ENCODE measurements around the gene FGF11. TPM values are rescaled to one million over a fixed set of nuclear protein-coding genes. Genes with fewer than 3 reads are reported as not detected.

The FGF11 gene
- total and polyA plus RNA-seq, 8 donors, result 0.97 to 2.8 (median 2.3) TPM

DNA sequence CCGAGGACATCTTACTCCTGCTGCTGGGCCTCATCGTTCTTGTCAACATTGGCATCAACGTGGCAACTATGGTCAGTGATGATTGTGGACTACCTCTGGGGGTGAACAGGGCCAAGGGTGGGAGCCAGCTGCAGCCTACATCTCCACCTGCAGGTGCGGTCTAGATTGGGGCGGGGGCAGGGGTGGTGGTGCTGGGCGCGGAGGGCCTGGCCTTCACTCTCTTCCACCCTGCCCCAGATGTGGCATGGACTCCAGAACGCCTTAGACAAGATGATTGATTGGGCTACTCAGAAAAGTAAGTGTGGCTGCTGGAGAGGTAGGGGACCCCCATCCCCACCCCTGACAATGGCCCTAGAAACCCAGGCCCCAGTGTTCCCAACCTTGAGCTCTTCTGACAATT lies 13.6 kb upstream of the FGF11 start:
- DNase-seq, result peak in 1 of 4 donors; percentile 41
- H3K4me3 ChIP-seq, result no peak overlapping the region
- H3K36me3 ChIP-seq, result no peaks in the 10 kb centered on the region
- TF ChIP-seq, protein P1, sequence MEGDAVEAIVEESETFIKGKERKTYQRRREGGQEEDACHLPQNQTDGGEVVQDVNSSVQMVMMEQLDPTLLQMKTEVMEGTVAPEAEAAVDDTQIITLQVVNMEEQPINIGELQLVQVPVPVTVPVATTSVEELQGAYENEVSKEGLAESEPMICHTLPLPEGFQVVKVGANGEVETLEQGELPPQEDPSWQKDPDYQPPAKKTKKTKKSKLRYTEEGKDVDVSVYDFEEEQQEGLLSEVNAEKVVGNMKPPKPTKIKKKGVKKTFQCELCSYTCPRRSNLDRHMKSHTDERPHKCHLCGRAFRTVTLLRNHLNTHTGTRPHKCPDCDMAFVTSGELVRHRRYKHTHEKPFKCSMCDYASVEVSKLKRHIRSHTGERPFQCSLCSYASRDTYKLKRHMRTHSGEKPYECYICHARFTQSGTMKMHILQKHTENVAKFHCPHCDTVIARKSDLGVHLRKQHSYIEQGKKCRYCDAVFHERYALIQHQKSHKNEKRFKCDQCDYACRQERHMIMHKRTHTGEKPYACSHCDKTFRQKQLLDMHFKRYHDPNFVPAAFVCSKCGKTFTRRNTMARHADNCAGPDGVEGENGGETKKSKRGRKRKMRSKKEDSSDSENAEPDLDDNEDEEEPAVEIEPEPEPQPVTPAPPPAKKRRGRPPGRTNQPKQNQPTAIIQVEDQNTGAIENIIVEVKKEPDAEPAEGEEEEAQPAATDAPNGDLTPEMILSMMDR (IDR thresholded peaks at IDR 0.05), result no peak
- no peaks in the 10 kb centered on the region for H3K27me3 ChIP-seq
- no peaks in the 10 kb centered on the region for H3K4me1 ChIP-seq
- H3K27ac ChIP-seq, result no peak overlapping the region
- no peak for ATAC-seq
- H3K9me3 ChIP-seq, result no peaks in the 10 kb centered on the region
- intact Hi-C loops (cut with DNase I), result no loop called here

DNA sequence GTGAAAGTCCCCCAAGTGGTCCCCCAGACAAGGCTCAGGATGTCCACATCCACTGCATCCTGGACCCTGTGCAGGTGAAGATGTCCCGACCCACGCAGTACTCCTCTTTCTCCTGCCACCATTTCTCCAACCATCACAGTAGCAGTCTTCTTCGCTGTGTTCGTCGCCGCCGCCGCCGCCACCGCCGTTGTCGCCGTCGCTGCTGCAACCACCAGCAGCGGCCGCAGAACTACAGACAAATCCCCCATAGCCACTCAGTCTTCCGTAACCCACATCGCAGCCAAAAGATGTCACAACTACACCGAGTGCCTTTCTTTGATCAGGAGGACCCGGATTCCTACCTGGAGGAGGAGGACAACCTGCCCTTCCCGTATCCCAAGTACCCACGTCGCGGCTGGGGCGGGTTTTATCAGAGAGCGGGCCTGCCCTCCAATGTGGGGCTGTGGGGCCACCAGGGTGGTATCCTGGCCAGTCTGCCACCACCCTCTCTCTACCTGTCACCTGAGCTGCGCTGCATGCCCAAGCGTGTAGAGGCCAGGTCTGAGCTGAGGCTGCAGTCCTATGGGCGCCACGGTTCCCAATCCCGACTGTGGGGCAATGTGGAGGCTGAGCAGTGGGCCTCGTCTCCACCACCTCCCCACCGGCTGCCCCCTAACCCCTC lies 13.0 kb upstream of the FGF11 start:
- intact Hi-C loops (cut with DNase I), result no loop called here
- DNase-seq (peak in 1 of 4 donors; percentile 65), ATAC-seq (no peak)
- TF ChIP-seq, protein P1 (IDR thresholded peaks at IDR 0.05), result no peak
- Histone ChIP-seq H3K27me3 (no peaks in the 10 kb centered on the region), H3K9me3 (no peaks in the 10 kb centered on the region), H3K36me3 (no peaks in the 10 kb centered on the region), H3K4me3 (no peak overlapping the region), H3K27ac (no peak overlapping the region), H3K4me1 (no peaks in the 10 kb centered on the region)

DNA sequence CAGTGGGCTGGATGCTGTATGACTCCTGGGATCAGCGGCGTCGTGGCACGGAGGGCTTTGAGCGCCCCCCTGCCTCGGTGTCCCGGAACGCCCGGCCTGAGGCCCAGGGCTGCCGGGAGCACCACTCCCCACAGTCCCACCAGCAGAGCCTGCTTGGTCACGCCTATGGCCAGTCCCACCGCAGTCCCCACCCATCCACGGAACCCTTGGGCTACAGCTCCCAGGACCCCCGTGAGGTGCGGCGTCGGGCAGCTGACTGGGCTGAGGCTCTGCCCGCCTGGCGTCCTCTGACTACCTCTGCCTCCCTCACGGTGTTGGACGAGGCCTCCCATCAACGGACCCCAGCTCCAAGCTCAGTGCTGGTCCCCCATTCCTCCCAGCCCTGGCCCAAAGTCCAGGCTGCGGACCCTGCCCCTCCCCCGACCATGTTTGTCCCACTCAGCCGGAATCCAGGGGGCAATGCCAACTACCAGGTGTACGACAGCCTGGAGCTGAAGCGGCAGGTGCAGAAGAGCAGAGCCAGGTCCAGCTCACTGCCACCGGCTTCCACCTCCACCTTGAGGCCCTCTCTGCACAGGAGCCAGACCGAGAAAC lies 12.3 kb upstream of the FGF11 start:
- Histone ChIP-seq H3K4me1 (no peaks in the 10 kb centered on the region), H3K36me3 (no peaks in the 10 kb centered on the region), H3K27ac (no peak overlapping the region), H3K27me3 (no peaks in the 10 kb centered on the region), H3K9me3 (no peaks in the 10 kb centered on the region), H3K4me3 (no peak overlapping the region)
- intact Hi-C loops (cut with DNase I), result no loop called here
- ATAC-seq (no peak), DNase-seq (peak in 1 of 4 donors; percentile 41)
- TF ChIP-seq, protein P1 (IDR thresholded peaks at IDR 0.05), result no peak

DNA sequence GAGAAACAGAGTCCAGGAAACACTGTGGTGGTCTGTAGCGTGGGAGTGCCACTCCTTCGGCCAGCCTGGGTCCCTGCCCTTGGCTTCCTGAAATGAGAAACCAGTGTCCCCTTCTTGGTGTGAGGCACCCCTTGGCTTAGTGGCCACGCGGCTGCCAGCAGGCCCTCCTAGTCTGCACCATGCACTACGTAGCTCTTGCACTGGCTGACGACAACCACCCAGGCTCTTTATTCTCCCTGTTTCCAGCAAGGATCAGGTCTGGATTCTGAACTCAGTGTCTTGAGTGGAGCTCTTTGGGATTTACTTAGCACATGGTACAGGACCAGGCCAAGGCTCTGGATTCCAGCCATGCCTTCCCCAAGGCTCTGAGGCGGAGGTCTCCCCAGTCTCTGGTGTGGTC lies 11.8 kb upstream of the FGF11 start:
- ATAC-seq (no peak), DNase-seq (no peak)
- TF ChIP-seq, protein P1 (IDR thresholded peaks at IDR 0.05), result no peak
- Histone ChIP-seq H3K36me3 (no peaks in the 10 kb centered on the region), H3K27ac (no peak overlapping the region), H3K9me3 (no peaks in the 10 kb centered on the region), H3K27me3 (no peaks in the 10 kb centered on the region), H3K4me3 (no peak overlapping the region), H3K4me1 (no peaks in the 10 kb centered on the region)
- intact Hi-C loops (cut with DNase I), result no loop called here

DNA sequence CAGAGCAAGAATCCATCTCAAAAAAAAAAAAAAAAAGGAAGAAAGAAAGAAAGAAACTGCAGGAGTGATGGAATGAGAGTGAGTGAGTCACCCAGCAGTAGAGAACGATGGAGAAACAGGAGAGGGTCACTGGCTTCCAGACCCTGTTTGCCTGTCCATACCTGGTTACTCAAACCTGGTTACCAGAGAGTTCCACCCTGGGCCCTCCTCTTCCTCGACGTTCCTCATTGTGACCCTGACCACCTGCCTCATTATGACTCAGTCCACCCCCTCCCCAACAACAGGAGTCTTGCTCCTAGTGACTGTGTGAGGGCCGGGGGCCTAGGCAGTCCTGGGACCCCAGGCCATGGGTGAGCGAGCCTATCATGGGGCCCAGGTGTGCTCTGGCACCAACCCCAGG lies 10.8 kb upstream of the FGF11 start, which contains the start of gene SPEM3:
TSS of gene SPEM3 (plus strand) at position 301 of the 400 bp plus-strand sequence. CDS start at position 347, 46 bp downstream.
- TF ChIP-seq, protein P1 (IDR thresholded peaks at IDR 0.05), result no peak
- intact Hi-C loops (cut with DNase I), result no loop called here
- H3K9me3 ChIP-seq, result no peaks in the 10 kb centered on the region
- H3K27me3 ChIP-seq, result no peaks in the 10 kb centered on the region
- no peaks in the 10 kb centered on the region for H3K36me3 ChIP-seq
- DNase-seq (no peak), ATAC-seq (no peak)
- no peak within 1 kb of the TSS for H3K4me3 ChIP-seq
- no peak within 1 kb of the TSS for H3K27ac ChIP-seq
- H3K4me1 ChIP-seq, result no peaks in the 10 kb centered on the region

Measured in left lung (tissue), 10 donors.